ENCODE results near the gene FLVCR2.

- TF ChIP-seq EZH2 (IDR thresholded peaks at IDR 0.05; ENCODE audit: insufficient read depth, poor library complexity, severe bottlenecking) (no peak), EZH2phosphoT487 (IDR thresholded peaks at IDR 0.05; ENCODE audit: insufficient read depth, low read depth) (no peak)
Observed at GRCh38 chr14:75579882-75580281, 1.5 kb downstream of the FLVCR2 start.

Data from GM23248 (cell line).